Activated naive CD4-positive, alpha-beta T cell treated with anti-CD3 and anti-CD28 coated beads, Interleukin-2, amount 10 ng/mL, durations not matched to agents 7 days and 5 days (primary cell): Measurements from ENCODE around the gene NIPSNAP3A.
"Not testable (repeated sequence)": the region's sequence is repeated elsewhere in the genome, so short reads cannot be mapped to it uniquely, and the experiment has no call there.

Experiments
- CTCF ChIA-PET: fragments of 350-600 bp; sonication (Branson Sonifier 250); formaldehyde crosslinking; loops from one replicate; lab custom pipeline; 2021; ENCODE audit warnings: antibody characterized with exemption; lab: Charles Lee
- DNase-seq: peaks from one replicate; pipeline ENCODE4 v3.0.0-alpha.2; 2020
- H3K27ac Mint-ChIP-seq: one replicate; pipeline ENCODE4 v1.8.0; 2021; ENCODE audit warnings: mild to moderate bottlenecking, moderate library complexity, mixed read lengths
- H3K27me3 Mint-ChIP-seq: one replicate; pipeline ENCODE4 v1.8.0; 2021; ENCODE audit warnings: mild to moderate bottlenecking, mixed read lengths
- H3K36me3 Mint-ChIP-seq: one replicate; pipeline ENCODE4 v1.8.0; 2021; ENCODE audit warnings: mixed read lengths
- H3K4me1 Mint-ChIP-seq: one replicate; pipeline ENCODE4 v1.8.0; 2021; ENCODE audit warnings: mixed read lengths
- H3K4me3 Mint-ChIP-seq: one replicate; pipeline ENCODE4 v1.8.0; 2021; ENCODE audit warnings: mild to moderate bottlenecking, moderate library complexity, mixed read lengths
- H3K9me3 Mint-ChIP-seq: one replicate; pipeline ENCODE4 v1.8.0; 2021; ENCODE audit warnings: mixed read lengths

The NIPSNAP3A gene

GRCh38 chr9:104747565-104748358 is at the start of gene NIPSNAP3A:
NIPSNAP3A (plus strand) TSS chr9:104747683; CDS start chr9:104747793, 110 bp downstream.
- H3K4me3 Mint-ChIP-seq: peak within 1 kb of the TSS; percentile 91
- H3K27ac Mint-ChIP-seq: peak within 1 kb of the TSS; percentile 93
- H3K4me1 Mint-ChIP-seq: peaks cover 28% of the 10 kb centered on the region
- peak; percentile 90 for DNase-seq
- H3K9me3 Mint-ChIP-seq: no peaks in the 10 kb centered on the region
- H3K36me3 Mint-ChIP-seq: peaks cover 19% of the 10 kb centered on the region
- CTCF ChIA-PET: interaction anchor here (1.4 kb wide), 1 partner anchor 16 kb away, joined by 3 read pairs; the partner anchor contains the start of gene NIPSNAP3B
- H3K27me3 Mint-ChIP-seq: no peaks in the 10 kb centered on the region

DNA sequence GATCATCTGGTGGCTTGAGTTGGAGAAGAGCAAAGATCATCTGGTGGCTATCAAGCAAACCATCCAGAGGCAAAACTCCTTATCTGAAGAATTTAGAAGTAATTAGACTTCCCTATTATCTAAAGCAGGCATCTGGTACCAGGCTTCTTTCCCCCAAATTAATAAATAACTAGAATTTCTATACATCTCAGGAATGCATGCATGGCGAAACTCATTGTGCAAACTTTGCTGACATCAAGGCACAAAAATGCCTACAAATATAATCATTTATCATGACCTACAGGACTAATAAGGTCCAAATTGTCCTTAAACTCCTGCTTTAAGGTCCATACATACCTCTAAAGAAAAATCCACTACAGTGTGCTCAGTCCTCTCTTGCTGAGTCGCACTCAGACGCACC is 47.2 kb upstream of the NIPSNAP3A start:
- H3K27ac Mint-ChIP-seq: no peak overlapping the region
- no peaks in the 10 kb centered on the region for H3K4me1 Mint-ChIP-seq
- no peaks in the 10 kb centered on the region for H3K27me3 Mint-ChIP-seq
- no peak for DNase-seq
- H3K4me3 Mint-ChIP-seq: no peak overlapping the region
- no peaks in the 10 kb centered on the region for H3K9me3 Mint-ChIP-seq
- CTCF ChIA-PET: no interaction called here
- no peaks in the 10 kb centered on the region for H3K36me3 Mint-ChIP-seq

DNA sequence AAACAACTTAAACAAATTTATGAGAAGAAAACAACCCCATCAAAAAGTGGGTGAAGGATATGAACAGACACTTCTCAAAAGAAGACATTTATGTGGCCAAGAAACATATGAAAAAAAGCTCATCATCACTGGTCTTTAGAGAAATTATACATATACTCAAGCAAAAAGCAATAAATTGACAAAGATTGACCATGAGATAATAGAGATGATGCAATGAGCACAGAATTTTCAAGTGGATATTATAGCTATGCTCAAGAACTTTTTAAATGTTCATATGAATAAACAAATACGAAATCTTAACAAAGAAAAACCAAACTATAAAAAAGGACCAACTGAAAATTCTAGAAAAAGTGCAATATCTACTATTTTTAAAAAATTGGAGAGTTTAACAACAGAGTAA is 38.7 kb upstream of the NIPSNAP3A start:
- H3K4me3 Mint-ChIP-seq, CTCF ChIA-PET, H3K4me1 Mint-ChIP-seq, H3K27ac Mint-ChIP-seq, H3K9me3 Mint-ChIP-seq, H3K27me3 Mint-ChIP-seq, DNase-seq, H3K36me3 Mint-ChIP-seq: not testable (repeated sequence)

GRCh38 chr9:104711604-104712003 is 35.9 kb upstream of the NIPSNAP3A start:
- Mint-ChIP-seq H3K4me1 (no peaks in the 10 kb centered on the region), H3K36me3 (no peaks in the 10 kb centered on the region), H3K27me3 (no peaks in the 10 kb centered on the region), H3K4me3 (no peak overlapping the region), H3K9me3 (no peaks in the 10 kb centered on the region), H3K27ac (no peak overlapping the region)
- CTCF ChIA-PET: no interaction called here
- DNase-seq: no peak

- Mint-ChIP-seq H3K27me3 (no peaks in the 10 kb centered on the region), H3K4me3 (no peak overlapping the region), H3K36me3 (no peaks in the 10 kb centered on the region), H3K27ac (no peak overlapping the region), H3K4me1 (no peaks in the 10 kb centered on the region), H3K9me3 (no peaks in the 10 kb centered on the region)
- CTCF ChIA-PET: no interaction called here
- no peak for DNase-seq
Measured at GRCh38 chr9:104725014-104725413, 22.5 kb upstream of the NIPSNAP3A start.

DNA sequence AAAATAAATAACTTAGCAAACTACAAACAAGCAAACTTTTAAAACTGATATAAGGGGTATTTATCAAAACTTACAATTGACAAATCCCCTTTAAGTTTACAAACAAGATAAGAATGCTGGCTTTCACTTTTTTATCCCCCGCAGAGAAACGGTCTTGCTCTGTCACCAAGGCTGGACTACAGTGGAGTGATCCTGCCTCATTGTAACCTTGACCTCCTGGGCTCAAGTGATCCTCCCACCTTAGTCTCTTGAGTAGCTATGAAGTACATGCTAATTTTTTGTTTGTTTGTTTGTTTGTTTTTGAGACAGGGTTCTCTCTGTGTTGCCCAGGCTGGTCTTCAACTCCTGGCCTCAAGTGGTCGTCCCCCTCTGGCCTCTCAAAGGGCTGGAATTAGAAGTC is 9.0 kb upstream of the NIPSNAP3A start:
- H3K4me3 Mint-ChIP-seq: no peak overlapping the region
- H3K36me3 Mint-ChIP-seq: no peaks in the 10 kb centered on the region
- no peak for DNase-seq
- no peak overlapping the region for H3K27ac Mint-ChIP-seq
- H3K9me3 Mint-ChIP-seq: no peaks in the 10 kb centered on the region
- no peaks in the 10 kb centered on the region for H3K27me3 Mint-ChIP-seq
- CTCF ChIA-PET: no interaction called here
- H3K4me1 Mint-ChIP-seq: peaks cover 2% of the 10 kb centered on the region

DNA sequence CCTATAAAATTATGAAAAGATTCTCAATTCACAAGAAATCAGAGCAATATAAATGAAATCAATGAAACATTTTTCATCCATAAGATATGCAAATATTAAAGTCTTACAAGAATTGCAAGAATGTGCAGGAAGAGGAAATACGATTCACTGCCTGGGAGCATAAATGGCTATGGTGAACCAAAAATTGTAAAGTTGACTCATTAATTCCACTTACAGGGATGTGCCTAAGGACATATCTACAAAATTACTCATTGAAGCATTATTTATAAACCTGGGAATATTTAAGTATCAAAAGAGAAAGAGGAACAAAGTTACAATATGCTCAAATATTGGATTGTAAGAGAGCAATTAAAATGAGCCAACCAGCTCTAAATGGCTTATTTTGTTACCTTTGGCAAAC is 6.9 kb upstream of the NIPSNAP3A start:
- no peak overlapping the region for H3K4me3 Mint-ChIP-seq

DNA sequence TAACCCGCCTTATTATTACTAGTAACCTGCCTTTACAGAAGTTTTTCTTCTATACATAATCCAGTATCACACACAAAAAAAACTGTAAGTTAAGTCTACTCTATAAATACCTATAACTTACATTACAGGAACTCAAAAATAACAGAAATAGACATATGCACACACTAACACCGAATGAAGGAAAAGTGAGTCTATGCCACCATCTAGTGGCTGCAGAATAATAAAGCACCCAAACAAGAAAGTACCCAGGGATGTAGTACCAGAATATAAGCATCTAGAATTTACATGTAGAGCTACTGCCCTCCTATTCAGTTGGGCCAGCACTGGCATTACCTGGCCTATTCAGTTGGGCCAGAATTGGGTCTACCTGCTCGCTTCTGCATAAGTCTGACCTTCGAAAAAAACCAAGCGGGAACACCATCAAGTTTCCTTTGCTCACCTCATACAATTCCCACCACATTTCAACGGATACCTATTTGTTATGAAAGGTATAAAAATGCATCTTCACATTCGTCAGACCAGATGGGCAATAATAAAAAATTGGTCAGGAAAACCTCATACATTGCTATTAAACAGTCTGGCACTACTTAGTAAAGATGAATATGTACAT is 4.0 kb upstream of the NIPSNAP3A start:
- Mint-ChIP-seq H3K27me3 (no peaks in the 10 kb centered on the region), H3K4me3 (no peak overlapping the region), H3K27ac (no peak overlapping the region), H3K36me3 (peaks cover 3% of the 10 kb centered on the region), H3K9me3 (no peaks in the 10 kb centered on the region), H3K4me1 (peaks cover 15% of the 10 kb centered on the region)
- CTCF ChIA-PET: interaction anchor here (0.6 to 2.7 kb wide), 2 partner anchors 19 to 60 kb away, joined by 3 to 8 read pairs; partner anchors contain the start of gene NIPSNAP3B
- DNase-seq: peak; percentile 45

More for the DNA sequence above, 6.9 kb upstream of the NIPSNAP3A start:
- H3K36me3 Mint-ChIP-seq: no peaks in the 10 kb centered on the region
- no peaks in the 10 kb centered on the region for H3K9me3 Mint-ChIP-seq
- no peaks in the 10 kb centered on the region for H3K27me3 Mint-ChIP-seq
- peaks cover 2% of the 10 kb centered on the region for H3K4me1 Mint-ChIP-seq
- CTCF ChIA-PET: no interaction called here
- no peak overlapping the region for H3K27ac Mint-ChIP-seq
- no peak for DNase-seq

DNA sequence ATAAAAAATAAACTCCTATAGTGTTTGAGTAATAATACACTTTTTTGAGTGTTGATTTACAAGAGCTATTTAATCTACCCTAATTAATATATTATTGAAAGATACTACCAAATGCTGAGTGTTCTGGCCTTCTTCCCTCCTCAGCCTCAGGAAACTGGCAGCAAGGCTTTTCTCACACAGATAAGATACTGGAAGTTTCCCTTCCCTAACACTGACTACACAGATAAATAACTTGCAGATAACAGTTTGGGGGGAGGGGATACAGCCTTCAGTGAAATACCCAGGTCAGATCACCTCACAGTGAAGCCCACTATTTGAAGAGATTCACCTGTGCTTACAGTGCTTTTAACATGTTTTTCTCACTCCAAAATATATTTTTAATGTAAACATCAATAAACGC is 1.6 kb upstream of the NIPSNAP3A start:
- Mint-ChIP-seq H3K36me3 (peaks cover 6% of the 10 kb centered on the region), H3K9me3 (no peaks in the 10 kb centered on the region), H3K4me1 (peaks cover 28% of the 10 kb centered on the region), H3K4me3 (peak overlapping the region; percentile 7), H3K27ac (no peak overlapping the region), H3K27me3 (no peaks in the 10 kb centered on the region)
- DNase-seq: no peak
- CTCF ChIA-PET: interaction anchor here (0.6 to 1.3 kb wide), 3 partner anchors 28 to 587 kb away, joined by 3 to 4 read pairs (median 3); no protein-coding TSS in a partner anchor

- DNase-seq: no peak
- Mint-ChIP-seq H3K27me3 (no peaks in the 10 kb centered on the region), H3K36me3 (peaks cover 8% of the 10 kb centered on the region), H3K9me3 (no peaks in the 10 kb centered on the region), H3K27ac (no peak overlapping the region), H3K4me1 (peaks cover 28% of the 10 kb centered on the region), H3K4me3 (no peak overlapping the region)
- CTCF ChIA-PET: interaction anchor here (1.3 to 1.4 kb wide), 2 partner anchors 18 to 570 kb away, joined by 3 to 4 read pairs; partner anchors contain the start of gene NIPSNAP3B
Measured at GRCh38 chr9:104746285-104746684, 1.2 kb upstream of the NIPSNAP3A start.

DNA sequence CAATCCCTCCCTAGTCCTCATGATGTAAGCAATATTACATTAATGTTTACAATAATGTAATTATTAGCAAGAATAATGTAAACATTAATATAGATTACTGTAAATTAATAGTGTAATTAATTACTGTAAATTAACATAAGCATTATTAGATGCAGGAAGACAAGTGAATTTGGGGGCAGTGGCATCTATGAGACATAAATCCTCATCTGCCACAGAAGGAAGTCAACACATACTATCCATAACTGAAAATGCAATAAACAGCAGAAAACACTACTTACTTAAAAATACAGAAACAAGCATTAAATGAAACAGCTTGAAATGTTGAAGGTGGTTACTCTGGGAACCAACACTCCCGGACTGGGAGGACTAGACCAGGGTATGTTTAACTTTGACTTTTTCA is 685 bp upstream of the NIPSNAP3A start:
- H3K36me3 Mint-ChIP-seq: peaks cover 12% of the 10 kb centered on the region
- peak overlapping the region; percentile 91 for H3K4me3 Mint-ChIP-seq
- H3K27ac Mint-ChIP-seq: peak overlapping the region; percentile 93
- CTCF ChIA-PET: interaction anchor here (1.3 to 1.4 kb wide), 2 partner anchors 17 to 571 kb away, joined by 3 to 4 read pairs; partner anchors contain the start of gene NIPSNAP3B
- no peak for DNase-seq
- H3K27me3 Mint-ChIP-seq: no peaks in the 10 kb centered on the region
- H3K4me1 Mint-ChIP-seq: peaks cover 28% of the 10 kb centered on the region
- H3K9me3 Mint-ChIP-seq: no peaks in the 10 kb centered on the region

- H3K36me3 Mint-ChIP-seq: peaks cover 15% of the 10 kb centered on the region
- no peak for DNase-seq
- H3K27ac Mint-ChIP-seq: peak overlapping the region; percentile 93
- peaks cover 28% of the 10 kb centered on the region for H3K4me1 Mint-ChIP-seq
- H3K4me3 Mint-ChIP-seq: peak overlapping the region; percentile 91
- CTCF ChIA-PET: interaction anchor here (1.4 kb wide), 1 partner anchor 17 kb away, joined by 3 read pairs; the partner anchor contains the start of gene NIPSNAP3B
- no peaks in the 10 kb centered on the region for H3K9me3 Mint-ChIP-seq
- H3K27me3 Mint-ChIP-seq: no peaks in the 10 kb centered on the region
Measured at GRCh38 chr9:104747245-104747564, 278 bp upstream of the NIPSNAP3A start.

- Mint-ChIP-seq H3K4me1 (peaks cover 27% of the 10 kb centered on the region), H3K9me3 (no peaks in the 10 kb centered on the region)
- CTCF ChIA-PET: no interaction called here
Measured at GRCh38 chr9:104748359-104749031, 1.0 kb downstream of the NIPSNAP3A start.

GRCh38 chr9:104750185-104750767 is 2.8 kb downstream of the NIPSNAP3A start:
- H3K36me3 Mint-ChIP-seq: peaks cover 31% of the 10 kb centered on the region
- CTCF ChIA-PET: no interaction called here
- no peak overlapping the region for H3K27ac Mint-ChIP-seq
- no peak overlapping the region for H3K4me3 Mint-ChIP-seq
- H3K9me3 Mint-ChIP-seq: no peaks in the 10 kb centered on the region
- H3K4me1 Mint-ChIP-seq: peaks cover 27% of the 10 kb centered on the region
- no peak for DNase-seq
- no peaks in the 10 kb centered on the region for H3K27me3 Mint-ChIP-seq

More at GRCh38 chr9:104748359-104749031, 1.0 kb downstream of the NIPSNAP3A start:
- Mint-ChIP-seq H3K36me3 (peaks cover 24% of the 10 kb centered on the region), H3K4me3 (peak overlapping the region; percentile 91), H3K27ac (peak overlapping the region; percentile 93), H3K27me3 (no peaks in the 10 kb centered on the region)
- DNase-seq: no peak
